IPS-11a (cell line): Measurements from ENCODE around the gene TOX4.
A peak's percentile ranks its signal among the peaks of the same experiment; 100 is the strongest.
"Not testable (repeated sequence)": the region's sequence is repeated elsewhere in the genome, so short reads cannot be mapped to it uniquely, and the experiment has no call there.

ENCODE experiments used
- H3K4me3 ChIP-seq: one replicate; pipeline ENCODE4 v1.5.1; 2013; ENCODE audit warnings: low read depth, low read length, control low read depth

Gene TOX4

DNA sequence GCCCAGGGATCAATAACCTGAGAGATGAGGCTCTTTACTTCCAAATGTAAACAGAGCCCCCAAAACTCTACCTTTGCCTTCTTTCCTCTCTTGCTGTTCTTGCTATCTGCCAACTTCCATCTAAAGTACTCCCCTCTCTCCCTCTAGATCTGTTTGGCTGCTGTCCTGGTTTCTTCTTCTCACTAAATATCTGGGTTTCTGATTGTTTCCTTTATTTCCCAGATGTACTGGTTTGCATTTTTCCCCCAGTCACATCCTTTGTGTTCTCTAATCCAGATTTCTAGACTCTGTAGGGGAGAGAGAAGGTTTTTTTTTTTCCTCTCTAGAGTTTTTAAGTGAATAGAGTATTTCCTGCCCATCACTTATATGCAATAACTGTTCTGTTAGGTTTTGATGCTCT is 56.3 kb downstream of the TOX4 start:
- H3K4me3 ChIP-seq: no peak overlapping the region

- H3K4me3 ChIP-seq: peak overlapping the region; percentile 31
These were observed 57.6 kb downstream of the TOX4 start for GRCh38 chr14:21534576-21534975.

DNA sequence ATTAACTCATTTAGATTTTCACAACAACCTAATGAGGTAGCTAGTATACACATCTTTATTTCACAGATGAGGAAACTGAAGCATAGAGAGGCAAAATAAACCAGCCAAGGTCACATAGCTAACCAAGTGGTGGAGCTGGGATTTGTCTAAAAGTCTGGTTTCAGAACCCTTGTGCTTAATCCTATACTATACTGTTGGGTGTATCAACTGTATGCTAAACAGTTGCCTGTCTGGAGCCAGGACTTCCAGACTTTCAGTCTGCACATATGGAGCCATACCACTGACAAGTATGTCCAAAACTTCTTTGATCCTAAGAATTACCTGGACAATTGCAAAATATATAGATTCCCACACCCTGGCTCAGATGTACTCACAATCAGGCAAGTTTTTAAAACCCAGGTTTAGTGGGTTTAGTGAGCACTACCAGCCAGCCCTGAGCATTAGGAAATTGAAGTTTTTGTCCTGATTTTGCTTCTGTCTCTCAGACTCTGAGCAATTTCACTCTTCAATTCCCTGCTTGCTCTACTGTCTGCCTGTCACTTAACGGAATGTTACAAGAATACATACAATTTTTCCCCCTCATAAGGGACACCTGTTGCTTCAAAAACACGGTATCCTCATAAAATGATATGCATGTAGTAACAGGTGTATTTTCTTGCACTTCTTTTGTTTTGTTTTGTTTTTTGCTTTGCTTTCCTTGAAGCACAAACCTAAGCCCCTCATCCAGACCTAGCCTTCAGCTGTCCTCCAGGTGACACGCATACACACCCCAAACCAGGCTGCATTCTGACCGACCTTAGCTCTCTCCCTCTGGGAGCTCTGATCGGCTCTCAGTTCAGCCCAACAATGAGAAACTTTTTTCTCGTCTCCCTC is 58.8 kb downstream of the TOX4 start:
- peak overlapping the region; percentile 91 for H3K4me3 ChIP-seq

- H3K4me3 ChIP-seq: peak overlapping the region; percentile 91
These were observed 59.6 kb downstream of the TOX4 start for GRCh38 chr14:21536418-21537089.

GRCh38 chr14:21537090-21537424 is 60.1 kb downstream of the TOX4 start:
- peak overlapping the region; percentile 91 for H3K4me3 ChIP-seq

GRCh38 chr14:21539189-21539940 is 62.4 kb downstream of the TOX4 start:
- H3K4me3 ChIP-seq: no peak overlapping the region

DNA sequence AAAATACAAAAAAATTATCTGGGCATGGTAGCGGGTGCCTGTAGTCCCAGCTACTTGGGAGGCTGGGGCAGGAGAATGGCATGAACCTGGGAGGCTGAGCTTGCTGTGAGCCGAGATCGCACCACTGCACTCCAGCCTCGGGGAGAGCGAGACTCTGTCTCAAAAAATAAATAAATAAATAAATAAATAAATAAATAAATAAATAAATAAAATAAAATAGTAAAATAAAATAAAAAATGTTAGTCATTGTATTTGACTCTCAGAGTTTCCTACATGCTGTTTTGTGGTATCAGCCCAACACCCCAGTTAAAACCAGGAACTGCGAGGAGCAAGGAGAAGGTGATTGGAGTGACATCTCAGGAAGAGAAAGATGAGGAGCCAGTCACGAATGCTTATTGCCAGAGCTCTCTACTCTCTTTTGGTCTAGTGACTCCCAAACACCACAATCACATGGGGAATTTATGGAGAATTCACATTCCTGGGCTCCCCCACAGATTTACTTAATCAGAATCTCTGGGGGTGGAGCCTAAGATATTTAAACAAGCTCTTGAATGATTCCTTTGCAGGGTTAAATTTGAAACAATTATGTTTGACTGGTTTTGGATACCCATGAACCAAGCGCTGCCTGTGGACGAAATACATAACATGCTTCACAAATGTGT is 64.5 kb downstream of the TOX4 start:
- H3K4me3 ChIP-seq: no peak overlapping the region

DNA sequence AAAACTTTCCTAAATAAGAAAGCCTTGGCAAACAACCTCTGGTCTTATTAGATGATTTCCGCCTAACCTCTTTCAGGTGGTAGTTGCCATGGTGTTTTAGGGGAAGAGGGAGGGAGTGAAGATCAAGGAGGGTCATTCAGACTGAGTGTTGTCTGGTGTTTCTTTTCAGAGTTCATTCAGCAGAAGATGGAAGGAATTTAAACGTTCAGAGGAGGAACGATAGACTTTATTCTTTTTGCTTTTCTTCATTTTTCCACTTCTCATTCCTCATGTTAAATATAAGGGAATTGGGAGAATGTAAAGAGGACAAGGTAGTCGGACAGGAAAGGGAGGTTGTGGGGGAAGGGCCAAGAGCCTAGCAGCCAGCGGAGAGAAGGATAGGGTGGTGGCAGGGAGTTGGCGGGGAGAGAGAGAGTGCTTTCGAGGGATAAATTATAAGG is 66.5 kb downstream of the TOX4 start:
- peak overlapping the region; percentile 2 for H3K4me3 ChIP-seq

DNA sequence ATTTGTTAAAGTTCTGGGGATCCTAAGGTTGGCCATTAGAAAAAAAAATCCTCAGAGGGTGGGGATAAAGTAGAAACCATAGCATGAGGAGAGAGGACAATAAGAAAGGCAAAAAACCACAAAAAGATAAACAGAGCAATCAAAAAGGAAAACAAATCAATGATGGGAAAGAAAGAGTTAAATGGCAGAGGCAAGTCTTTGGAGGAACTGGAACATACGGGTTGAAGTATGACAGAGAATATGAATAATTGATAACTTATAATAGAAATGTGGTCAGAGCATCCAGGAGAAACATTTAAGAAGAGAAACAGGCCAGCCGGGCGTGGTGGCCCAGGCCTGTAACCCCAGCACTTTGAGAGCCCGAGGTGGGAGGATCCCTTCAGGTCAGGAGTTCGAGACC is 67.0 kb downstream of the TOX4 start:
- no peak overlapping the region for H3K4me3 ChIP-seq

DNA sequence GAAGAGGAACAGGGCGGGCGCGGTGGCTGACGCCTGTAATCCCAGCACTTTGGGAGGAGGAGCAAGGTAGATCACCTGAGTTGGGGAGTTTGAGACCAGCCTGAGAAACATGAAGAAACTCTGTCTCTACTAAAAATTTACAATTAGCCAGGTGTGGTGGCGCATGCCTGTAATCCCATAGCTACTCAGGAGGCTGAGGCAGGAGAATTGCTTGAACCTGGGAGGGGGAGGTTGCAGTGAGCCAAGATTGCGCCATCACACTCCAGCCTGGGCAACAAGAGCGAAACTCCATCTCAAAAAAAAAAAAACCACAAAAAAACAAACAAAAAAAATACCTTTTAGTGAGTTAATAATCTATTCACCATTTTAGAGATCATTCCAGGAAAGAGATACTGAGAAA is 67.6 kb downstream of the TOX4 start:
- H3K4me3 ChIP-seq: not testable (repeated sequence)
